Measurements from ENCODE around the gene TBC1D1.

Gene TBC1D1

DNA sequence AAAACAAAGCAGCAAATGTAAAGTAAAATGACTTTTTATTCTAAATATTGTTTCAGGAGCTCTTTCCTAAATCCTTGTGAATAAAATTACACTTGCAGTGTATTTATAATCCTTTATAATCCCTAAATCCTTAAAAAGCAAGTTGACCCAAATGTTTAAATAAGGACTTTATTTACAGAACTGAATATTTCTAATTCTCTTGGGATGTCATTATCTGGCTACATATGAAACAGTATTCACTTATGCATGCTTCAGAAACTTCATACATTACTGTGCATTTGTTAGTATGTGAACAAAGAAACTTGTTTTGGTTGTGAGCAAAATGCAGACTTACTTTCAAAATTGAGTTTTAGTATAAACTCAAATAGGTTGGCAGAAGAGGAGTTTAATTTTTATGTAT, 118.5 kb downstream of the TBC1D1 start:
- in situ Hi-C loops (cut with MboI; ENCODE audit: low sequenced_read_pairs), result loop anchor here (25.0 kb wide), 1 partner anchor 397 kb away; no protein-coding TSS in a partner anchor

DNA sequence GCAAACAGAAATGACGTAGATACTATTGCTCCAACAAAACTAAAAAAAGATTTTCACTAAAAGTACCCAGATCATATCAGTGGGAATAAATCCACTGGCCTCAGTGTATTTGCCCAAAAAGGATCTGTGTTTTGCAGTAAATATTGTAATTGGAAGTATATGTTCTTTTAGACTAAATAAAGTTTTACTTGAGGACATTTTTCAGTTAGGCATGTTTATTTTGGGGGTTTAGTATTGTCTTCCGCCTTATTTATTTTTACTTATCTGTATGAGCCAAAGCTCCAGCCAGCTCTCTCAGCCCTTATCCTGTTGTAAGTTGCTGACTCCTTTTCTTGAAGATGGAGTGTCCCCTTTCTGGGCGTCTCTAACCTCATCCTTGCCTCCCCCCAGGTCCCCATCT, 119.1 kb downstream of the TBC1D1 start:
- in situ Hi-C loops (cut with MboI; ENCODE audit: low sequenced_read_pairs), result loop anchor here (25.0 kb wide), 1 partner anchor 398 kb away; no protein-coding TSS in a partner anchor

DNA sequence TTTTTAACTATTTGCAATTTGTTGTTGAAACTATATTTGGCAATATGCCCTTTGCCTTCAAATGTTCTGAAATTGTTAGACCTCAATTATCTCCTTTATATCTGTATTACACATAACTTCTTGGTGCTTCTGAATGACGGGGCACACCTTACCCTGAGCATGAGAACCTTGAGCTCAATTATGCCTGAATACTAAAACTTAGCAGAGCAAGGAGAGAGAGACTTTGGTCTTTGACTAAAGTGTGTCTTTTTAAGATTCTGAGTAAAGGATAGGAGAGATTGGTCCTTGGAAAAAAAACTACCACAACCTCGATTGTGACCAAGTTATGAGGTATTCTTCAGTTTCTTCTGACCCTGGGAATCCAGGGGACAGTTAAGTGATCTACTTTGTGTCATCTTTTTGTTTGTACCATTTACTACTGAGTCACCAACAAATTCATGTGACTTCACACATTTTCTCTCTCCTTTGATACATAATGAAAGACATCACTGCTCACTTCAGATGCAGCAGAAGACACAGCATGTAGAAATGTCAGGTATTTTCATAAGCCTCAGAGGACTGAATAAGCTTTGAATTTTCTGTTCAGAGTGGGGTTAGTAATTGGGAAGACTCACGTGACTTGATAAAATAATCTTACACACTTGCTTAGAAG, 120.8 kb downstream of the TBC1D1 start:
- in situ Hi-C loops (cut with MboI; ENCODE audit: low sequenced_read_pairs), result loop anchor here (25.0 kb wide), 1 partner anchor 399 kb away; no protein-coding TSS in a partner anchor

DNA sequence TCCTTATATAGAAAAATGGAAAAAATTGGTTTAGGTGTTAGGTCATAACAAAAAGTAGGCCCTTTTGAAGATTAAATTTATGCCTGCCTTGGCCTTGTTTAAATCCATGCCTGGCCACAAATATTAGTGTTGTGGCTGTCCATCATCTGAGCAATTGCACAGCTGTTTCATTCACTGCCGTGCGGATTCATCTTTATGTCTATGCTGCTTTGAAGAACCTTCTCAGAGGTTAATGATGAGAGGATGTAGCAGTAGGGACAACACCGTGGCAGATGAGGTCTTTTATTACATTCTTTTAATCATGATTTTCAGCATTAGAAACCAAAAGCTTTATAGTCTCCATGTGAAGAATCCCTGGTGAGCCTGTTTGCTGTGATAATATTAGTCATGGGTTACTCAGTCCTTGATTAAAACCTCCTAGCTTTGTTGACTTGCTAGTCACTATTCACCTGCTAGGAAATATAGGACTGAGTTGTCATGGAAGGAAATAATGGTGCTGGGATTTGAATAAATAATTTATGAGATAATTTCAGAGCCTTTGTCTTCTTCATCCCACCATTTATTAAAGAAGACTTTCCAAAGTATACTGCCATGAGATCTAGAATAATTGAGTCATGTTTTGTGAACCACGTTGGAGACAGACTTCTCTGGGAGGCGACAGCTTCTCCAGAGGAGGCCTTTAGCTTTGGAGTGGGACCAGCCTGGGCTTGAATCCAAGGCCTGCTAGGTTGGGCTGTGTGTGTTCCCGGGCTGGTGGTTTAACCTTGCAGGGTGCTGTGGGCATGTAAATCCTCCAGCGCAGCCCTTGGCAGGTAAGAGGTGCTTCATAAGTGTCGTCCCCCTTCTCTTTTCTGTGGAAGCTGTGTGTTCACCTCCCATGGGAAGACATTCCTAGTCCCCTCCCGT, 122.8 kb downstream of the TBC1D1 start:
- in situ Hi-C loops (cut with MboI; ENCODE audit: low sequenced_read_pairs), result loop anchor here (25.0 kb wide), 1 partner anchor 401 kb away; no protein-coding TSS in a partner anchor

DNA sequence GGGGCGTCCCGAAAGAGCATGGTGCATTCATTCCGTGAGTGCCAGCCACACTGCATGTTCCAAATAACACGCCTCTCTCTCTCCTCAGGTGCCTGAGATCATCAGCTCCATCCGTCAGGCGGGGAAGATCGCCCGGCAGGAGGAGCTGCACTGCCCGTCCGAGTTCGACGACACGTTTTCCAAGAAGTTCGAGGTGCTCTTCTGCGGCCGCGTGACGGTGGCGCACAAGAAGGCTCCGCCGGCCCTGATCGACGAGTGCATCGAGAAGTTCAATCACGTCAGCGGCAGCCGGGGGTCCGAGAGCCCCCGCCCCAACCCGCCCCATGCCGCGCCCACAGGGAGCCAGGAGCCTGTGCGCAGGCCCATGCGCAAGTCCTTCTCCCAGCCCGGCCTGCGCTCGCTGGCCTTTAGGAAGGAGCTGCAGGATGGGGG, 123.6 kb downstream of the TBC1D1 start:
- in situ Hi-C loops (cut with MboI; ENCODE audit: low sequenced_read_pairs), result loop anchor here (25.0 kb wide), 1 partner anchor 402 kb away; no protein-coding TSS in a partner anchor

DNA sequence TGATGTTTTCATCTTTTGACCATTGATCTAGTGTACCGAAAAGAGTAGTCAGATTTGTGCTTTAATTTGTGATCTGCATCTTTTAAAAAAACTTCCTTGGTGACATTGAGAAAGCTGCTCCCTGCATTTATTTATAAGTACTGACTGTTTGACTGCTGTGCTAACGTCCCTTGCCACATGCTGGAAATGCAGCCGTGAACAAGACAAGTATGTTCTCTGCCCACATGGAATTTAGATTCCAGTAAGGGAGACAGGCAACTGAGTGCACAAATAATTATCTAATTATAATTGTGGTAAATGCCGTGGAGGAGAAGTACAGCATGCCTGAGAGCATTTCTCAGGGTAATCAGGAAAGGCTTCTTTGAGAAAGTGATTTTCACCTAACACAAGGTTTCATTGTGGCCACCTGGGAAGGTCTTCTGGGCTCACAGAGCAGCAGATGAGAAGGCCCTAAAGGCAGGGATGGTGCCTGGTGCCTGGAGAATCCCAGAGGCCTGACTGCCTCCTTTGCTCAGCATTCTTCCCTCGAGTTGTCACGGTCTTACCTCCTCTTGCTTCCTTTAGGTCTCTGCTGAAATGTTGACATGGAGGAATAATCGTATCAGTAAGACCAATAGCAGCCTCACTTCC, 125.1 kb downstream of the TBC1D1 start:
- in situ Hi-C loops (cut with MboI; ENCODE audit: low sequenced_read_pairs), result loop anchor here (25.0 kb wide), 1 partner anchor 404 kb away; no protein-coding TSS in a partner anchor

DNA sequence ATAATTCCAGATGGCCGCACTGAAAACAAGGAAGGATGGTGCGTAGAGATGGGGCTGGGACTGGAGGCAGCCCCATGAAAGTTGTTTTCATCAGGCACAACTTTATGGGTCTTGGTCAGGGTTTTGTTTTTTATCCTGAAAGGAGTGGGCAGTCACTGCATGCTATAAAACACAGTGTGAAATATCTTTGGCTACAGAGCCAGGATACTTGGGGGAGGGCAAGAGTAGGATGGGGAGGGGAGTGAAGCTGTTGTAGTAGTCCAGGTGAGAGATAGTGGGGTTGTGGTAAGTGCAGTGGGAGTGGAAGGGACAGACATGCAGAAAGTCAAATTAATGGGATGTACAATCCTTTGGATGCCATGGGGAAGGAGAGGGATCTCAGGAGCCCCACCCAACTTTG, 125.8 kb downstream of the TBC1D1 start:
- in situ Hi-C loops (cut with MboI; ENCODE audit: low sequenced_read_pairs), result loop anchor here (25.0 kb wide), 1 partner anchor 404 kb away; no protein-coding TSS in a partner anchor

DNA sequence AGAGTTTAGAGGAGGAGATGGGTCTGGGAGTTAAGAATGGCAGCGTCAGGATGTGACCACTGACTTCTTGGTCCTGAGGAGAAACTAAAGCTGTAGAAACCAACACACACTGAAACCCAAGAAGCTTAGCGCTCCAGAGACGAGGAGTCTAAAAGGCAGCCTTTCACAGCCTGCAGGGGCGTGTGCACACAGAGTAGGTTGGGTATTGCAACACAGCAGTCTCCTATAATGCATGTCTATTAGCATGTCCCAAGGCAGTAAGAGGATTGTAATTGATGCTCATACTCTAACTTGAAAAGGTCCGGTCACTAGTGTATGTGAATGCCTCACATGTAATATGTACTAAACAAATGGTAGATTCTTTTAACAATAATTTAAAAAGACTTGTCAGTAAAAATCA, 126.7 kb downstream of the TBC1D1 start:
- in situ Hi-C loops (cut with MboI; ENCODE audit: low sequenced_read_pairs), result loop anchor here (25.0 kb wide), 1 partner anchor 405 kb away; no protein-coding TSS in a partner anchor

DNA sequence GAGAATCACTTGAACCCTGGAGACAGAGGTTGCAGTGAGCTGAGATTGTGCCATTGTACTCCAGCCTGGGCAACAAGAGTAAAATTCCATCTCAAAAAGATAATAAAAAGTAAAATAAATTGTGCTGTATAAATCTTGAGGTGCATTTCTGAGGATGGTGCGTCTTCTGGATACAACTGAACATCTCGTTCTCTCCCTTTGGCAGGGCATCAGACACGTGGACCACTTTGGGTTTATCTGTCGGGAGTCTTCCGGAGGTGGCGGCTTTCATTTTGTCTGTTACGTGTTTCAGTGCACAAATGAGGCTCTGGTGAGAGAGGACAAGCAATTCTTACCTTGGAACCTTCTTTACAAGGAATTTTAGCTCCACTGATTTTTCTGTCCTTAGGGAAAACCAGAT, 129.5 kb downstream of the TBC1D1 start:
- in situ Hi-C loops (cut with MboI; ENCODE audit: low sequenced_read_pairs), result loop anchor here (25.0 kb wide), 1 partner anchor 408 kb away; no protein-coding TSS in a partner anchor

DNA sequence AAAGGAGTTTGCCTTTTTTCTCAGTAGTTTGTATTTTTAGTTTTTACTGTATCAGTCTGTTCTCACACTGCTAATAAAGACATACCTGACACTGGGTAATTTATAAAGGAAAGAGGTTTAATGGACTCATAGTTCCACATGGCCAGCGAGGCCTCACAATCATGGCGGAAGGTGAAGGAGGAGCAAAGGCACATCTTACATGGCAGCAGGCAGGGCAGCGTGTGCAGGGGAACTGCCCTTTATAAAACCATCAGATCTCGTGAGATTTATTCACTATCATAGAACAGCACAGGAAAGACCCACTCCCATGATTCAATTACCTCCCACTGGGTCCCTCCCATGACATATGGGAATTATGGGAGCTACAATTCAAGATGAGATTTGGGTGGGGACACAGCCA, 130.1 kb downstream of the TBC1D1 start:
- in situ Hi-C loops (cut with MboI; ENCODE audit: low sequenced_read_pairs), result loop anchor here (25.0 kb wide), 1 partner anchor 409 kb away; no protein-coding TSS in a partner anchor

DNA sequence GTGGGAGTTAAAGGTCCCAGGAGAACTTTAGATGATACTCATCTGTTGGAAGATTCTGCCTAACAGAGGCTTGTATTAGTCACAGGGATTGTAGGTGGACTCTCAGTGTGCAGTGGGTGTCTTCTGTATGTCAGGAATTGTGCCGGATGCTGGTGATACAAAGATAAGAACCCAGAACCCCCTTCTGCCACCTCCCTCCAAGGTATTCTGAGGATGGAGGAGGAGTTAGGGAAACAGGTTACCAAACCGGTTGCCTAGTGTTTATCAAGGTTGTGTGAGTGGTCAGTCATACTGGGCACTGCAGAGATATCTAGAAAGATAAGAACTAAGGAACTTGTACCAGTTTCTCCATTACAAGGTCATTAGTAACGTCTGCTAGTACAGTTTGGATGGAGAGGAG, 130.9 kb downstream of the TBC1D1 start:
- in situ Hi-C loops (cut with MboI; ENCODE audit: low sequenced_read_pairs), result loop anchor here (25.0 kb wide), 1 partner anchor 409 kb away; no protein-coding TSS in a partner anchor

DNA sequence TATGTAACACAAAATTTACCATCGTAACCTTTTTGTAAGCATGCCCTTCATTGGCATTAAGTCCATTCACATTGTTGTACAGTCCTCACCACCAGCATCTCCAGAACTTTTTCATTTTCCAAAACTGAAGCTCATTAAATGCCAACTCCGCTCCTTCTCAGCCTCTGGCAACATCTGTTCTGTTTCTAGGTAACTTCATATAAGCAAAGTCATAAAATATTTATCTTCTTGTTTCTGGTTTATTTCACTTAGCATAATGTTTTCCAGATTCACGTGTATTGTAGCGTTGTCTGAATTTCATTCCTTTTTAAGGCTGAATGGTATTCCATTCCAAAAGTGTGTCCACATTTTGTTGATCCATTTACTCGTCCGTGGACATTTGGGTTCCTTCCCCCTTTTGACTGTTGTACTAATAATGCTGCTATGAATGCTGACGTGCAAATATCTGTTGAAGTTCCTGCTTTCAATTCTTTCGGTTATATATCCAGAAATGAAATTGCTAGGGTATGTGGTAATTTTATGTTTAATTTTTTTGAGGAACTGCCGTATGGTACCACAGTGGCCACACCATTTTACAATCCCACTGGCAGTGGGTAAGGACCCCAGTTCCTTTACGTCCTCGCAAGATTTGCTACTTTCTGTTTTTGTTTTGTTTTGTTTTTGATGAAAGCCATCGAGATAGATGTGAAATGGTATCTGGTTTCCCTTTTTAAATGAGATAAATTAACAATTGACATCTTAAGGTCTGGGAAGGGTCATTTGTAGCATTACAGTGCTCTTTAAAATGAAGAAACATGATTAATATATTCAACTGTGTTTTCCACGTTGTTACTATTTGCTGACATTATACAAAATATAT, 132.7 kb downstream of the TBC1D1 start:
- in situ Hi-C loops (cut with MboI; ENCODE audit: low sequenced_read_pairs), result loop anchor here (25.0 kb wide), 1 partner anchor 411 kb away; no protein-coding TSS in a partner anchor

DNA sequence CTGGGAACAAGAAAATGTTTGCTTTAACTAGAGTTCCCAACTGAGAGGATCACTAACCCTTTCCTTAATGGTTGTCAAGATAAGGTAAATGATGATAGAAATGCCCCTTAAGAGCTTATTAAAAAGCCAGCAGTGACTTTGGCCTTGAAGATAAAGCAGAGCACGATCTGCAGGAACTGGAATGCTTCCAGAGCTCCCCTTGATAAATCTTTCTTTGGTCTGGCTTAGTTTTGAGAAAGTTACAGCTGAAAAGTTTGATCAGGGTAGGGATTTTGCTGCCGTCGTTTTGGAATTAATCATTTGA, 133.3 kb downstream of the TBC1D1 start:
- in situ Hi-C loops (cut with MboI; ENCODE audit: low sequenced_read_pairs), result loop anchor here (25.0 kb wide), 1 partner anchor 412 kb away; no protein-coding TSS in a partner anchor

DNA sequence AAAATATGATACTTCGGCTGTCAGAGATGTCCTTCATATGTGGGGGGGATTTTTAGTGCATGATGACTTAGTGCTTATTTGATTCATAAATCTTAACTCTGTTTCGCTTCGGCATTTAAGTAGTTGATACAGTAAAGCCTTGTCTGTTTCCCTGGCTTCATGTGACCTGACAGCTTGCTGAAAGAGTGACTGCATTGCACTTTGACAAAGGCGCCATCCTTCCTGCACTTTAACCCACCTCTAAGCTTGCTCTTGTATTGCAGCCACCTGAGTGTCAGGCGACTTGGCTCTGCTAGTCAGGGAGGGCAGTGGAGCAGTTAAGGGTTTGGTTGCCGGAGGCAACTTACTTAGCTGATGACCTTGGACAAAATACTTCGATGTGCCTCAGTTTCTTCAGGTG, 134.8 kb downstream of the TBC1D1 start:
- in situ Hi-C loops (cut with MboI; ENCODE audit: low sequenced_read_pairs), result no loop called here

DNA sequence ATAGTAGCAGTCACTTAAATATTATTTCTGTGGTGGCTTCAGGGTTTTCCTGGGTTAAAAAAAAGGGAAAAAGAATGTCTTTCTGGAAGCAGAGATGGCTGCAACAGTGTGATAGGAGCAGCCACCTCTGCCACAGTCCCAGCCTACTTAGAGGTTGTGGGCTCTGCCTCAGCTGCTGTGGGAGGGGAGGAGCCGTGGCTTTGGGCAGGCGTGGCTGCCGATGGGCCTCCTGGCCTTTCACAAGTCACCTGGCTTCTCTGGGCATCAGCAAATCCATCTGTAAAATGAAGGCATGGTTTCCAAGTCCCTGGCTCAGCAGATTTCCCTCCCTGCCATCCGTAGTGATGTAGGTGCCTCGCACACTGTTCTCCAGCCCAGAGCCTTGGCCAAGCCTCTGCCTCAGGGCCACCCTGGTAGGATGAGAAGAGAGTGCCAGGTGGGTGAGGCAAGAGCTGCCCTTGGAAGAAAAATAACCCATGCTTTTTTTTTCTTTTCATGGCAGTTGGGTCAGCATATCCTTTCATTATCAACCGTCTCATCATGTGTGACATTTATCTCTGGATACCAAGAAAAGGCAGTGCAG, 135.4 kb downstream of the TBC1D1 start:
- in situ Hi-C loops (cut with MboI; ENCODE audit: low sequenced_read_pairs), result no loop called here

DNA sequence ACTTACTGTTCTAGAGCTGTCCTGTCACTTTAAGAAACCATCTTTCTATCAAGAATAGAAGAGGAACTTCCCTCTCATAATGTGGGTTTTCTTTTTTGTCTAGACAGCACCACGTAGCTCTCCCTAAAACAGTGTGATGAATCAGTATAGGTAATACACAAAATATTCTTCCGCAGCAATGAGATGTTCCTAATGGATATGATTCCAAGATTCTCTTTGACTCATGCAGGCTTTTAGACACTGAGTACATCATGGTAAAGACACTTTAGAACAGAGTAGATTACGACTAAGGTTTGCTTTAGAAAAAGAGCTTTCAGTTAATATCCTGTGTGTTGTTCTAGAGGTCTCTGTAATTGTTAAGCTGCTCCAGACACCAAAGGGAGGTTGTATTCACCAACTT, 139.1 kb downstream of the TBC1D1 start:
- in situ Hi-C loops (cut with MboI; ENCODE audit: low sequenced_read_pairs), result loop anchor here (10.0 kb wide), 1 partner anchor 225 kb away; no protein-coding TSS in a partner anchor

DNA sequence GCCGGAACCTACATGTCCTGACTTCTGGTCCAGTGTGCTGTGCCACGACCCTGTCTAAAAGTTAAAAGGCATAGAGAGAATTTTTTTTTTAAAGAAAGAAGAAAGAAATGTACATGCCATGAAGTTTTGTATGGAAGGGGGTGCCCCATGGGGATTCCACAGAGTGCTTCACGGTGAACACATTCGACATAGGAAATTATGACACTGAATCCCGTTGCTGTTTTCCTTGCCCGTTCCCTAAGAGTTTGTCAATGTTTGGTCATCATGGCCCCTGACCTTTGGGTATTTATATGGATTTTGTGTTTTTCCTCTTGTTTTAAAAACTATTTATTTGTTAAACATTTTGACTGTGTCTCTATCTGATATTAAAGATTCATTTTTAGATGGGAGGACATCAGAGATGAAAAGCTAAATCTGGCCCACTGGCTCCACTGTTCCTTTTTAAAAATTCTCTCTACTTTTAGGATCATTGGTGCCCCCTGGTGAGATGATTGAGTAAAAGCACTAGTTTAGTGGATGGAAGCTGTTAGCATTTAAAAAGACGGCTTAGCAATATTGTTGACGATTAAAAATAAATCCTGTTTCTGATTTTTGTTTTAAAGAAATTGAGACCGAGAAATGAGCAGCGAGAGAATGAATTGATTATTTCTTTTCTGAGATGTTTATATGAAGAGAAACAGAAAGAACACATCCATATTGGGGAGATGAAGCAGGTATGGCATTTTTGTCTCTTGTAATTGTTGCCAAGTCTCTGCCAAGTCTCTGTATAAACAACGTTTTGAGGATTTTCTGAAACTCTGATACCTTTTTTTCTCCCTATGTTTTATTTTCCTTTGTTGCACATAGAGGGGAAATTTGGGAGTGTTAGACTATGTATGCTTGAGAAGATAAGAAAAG, 144.3 kb downstream of the TBC1D1 start:
- in situ Hi-C loops (cut with MboI; ENCODE audit: low sequenced_read_pairs), result loop anchor here (10.0 kb wide), 1 partner anchor 230 kb away; no protein-coding TSS in a partner anchor

DNA sequence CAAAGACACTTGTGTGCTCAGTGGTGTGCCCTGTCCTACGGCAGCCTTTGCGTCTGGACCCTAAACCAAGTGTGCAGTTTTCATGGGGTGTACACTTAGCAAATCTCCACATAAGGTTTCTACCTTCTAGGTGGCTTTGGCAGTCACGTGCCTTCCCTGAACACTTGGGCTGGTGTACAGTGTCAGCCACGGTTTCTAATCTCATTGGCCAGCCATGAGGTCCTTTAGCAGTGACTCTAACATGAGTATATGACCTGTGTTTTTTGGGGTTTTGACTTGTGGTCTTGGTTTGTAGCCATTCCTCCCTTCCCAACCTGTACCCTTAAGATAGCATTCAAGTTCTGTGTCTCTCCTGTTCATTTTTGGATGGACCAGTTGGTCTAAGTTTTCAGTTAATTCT, 145.7 kb downstream of the TBC1D1 start:
- in situ Hi-C loops (cut with MboI; ENCODE audit: low sequenced_read_pairs), result loop anchor here (10.0 kb wide), 1 partner anchor 232 kb away; no protein-coding TSS in a partner anchor

All from HL-60/S4 treated with retinoic acid at 250 ng/mL for 4 days and 3 days (cell line).